CD4-positive, alpha-beta T cell (primary cell): ENCODE data around the gene RASL11A. TPM values are rescaled to one million over a fixed set of nuclear protein-coding genes. Genes with fewer than 3 reads are reported as not detected.
A peak's percentile ranks its signal among the peaks of the same experiment; 100 is the strongest.

Experiments
- ATAC-seq: fragments of 200-7000 bp; cut with Tn5 transposase; one replicate; pipeline ENCODE4 v1.10.0; 2022; ENCODE audit warnings: mild to moderate bottlenecking; ENCODE audit not compliant: poor library complexity
- CTCF ChIA-PET: fragments of 350-600 bp; sonication (Branson Sonifier 250); formaldehyde crosslinking; loops from one replicate; lab custom pipeline; 2021; ENCODE audit warnings: antibody characterized with exemption, inconsistent platforms; lab: Charles Lee
- POLR2A ChIA-PET: fragments of 350-600 bp; sonication (Branson Sonifier 250); formaldehyde crosslinking; loops from one replicate; lab custom pipeline; 2021; ENCODE audit warnings: antibody characterized with exemption, inconsistent platforms; lab: Charles Lee
- DNase-seq, 14 experiments: peaks; one replicate each; pipeline ENCODE4 v3.0.0-alpha.2; 2013 to 2020; ENCODE audit warnings: mixed read lengths in 2 of 14
- H3K27ac ChIP-seq, 2 donors: one replicate each; pipeline versions ENCODE4 v1.5.1 to v1.7.0; 2013; ENCODE audit warnings: low read length in 2 of 2, low read depth in 1 of 2, mild to moderate bottlenecking in 1 of 2
- H3K27me3 ChIP-seq, 2 experiments: 1 replicate in 1 of 2; 2 replicates in 1 of 2; pipeline versions ENCODE4 v1.6.1 to v1.7.0; 2013; ENCODE audit warnings: low read length in 2 of 2, control low read depth in 1 of 2, mild to moderate bottlenecking in 1 of 2, moderate library complexity in 1 of 2; ENCODE audit not compliant: insufficient read depth in 2 of 2, control insufficient read depth in 1 of 2
- H3K36me3 ChIP-seq: one replicate; pipeline ENCODE4 v1.6.1; 2013; ENCODE audit warnings: low read length, control low read depth; ENCODE audit not compliant: insufficient read depth
- H3K4me1 ChIP-seq: one replicate; pipeline ENCODE4 v1.6.1; 2013; ENCODE audit warnings: low read length, control low read depth; ENCODE audit not compliant: insufficient read depth
- H3K4me3 ChIP-seq: one replicate; pipeline ENCODE4 v1.5.1; 2013; ENCODE audit warnings: mild to moderate bottlenecking, low read length, moderate library complexity
- H3K9me3 ChIP-seq, 2 experiments: 1 replicate in 1 of 2; 2 replicates in 1 of 2; pipeline versions ENCODE4 v1.6.1 to v1.7.0; 2013; ENCODE audit warnings: low read length in 2 of 2, mild to moderate bottlenecking in 2 of 2, control low read depth in 1 of 2, moderate library complexity in 1 of 2; ENCODE audit not compliant: control insufficient read depth in 1 of 2, insufficient read depth in 1 of 2
- H3K27ac Mint-ChIP-seq: one replicate; pipeline ENCODE4 v1.8.0; 2020; ENCODE audit warnings: mixed read lengths
- H3K27me3 Mint-ChIP-seq: one replicate; pipeline ENCODE4 v1.8.0; 2021; ENCODE audit warnings: mixed read lengths
- H3K36me3 Mint-ChIP-seq: one replicate; pipeline ENCODE4 v1.8.0; 2021; ENCODE audit warnings: low read depth, mixed read lengths
- H3K4me1 Mint-ChIP-seq: one replicate; pipeline ENCODE4 v1.8.0; 2021; ENCODE audit warnings: low read depth, mixed read lengths
- H3K4me3 Mint-ChIP-seq: one replicate; pipeline ENCODE4 v1.8.0; 2020; ENCODE audit warnings: mild to moderate bottlenecking, mixed read lengths
- H3K9me3 Mint-ChIP-seq: one replicate; pipeline ENCODE4 v1.8.0; 2020; ENCODE audit warnings: mixed read lengths
- intact Hi-C, 2 experiments: fragments of 100-400 bp; cut with DNase I in 1 of 2; cut with micrococcal nuclease in 1 of 2; formaldehyde crosslinking; loops; one replicate each; pipeline versions ENCODE4 v1.15.1 to v1.9.0; 2023 to 2025; cut with DNase I, micrococcal nuclease
- total RNA-seq, 174 experiments: library from RNA in 2 of 174; stranded (reverse) in 2 of 174; gene quantifications; one replicate each; pipeline ENCODE4 v1.2.3 and lab custom pipeline; 2021 to 2026
- TF ChIP-seq, protein P1 (sequence below): fragments of 200-600 bp; IDR thresholded peaks from one replicate; pipeline ENCODE4 v1.8.0; 2022; ENCODE audit warnings: antibody characterized with exemption, mild to moderate bottlenecking

Gene RASL11A
- total RNA-seq, 2 experiments from 2014 or later: 2.9 to 4.7 TPM

DNA sequence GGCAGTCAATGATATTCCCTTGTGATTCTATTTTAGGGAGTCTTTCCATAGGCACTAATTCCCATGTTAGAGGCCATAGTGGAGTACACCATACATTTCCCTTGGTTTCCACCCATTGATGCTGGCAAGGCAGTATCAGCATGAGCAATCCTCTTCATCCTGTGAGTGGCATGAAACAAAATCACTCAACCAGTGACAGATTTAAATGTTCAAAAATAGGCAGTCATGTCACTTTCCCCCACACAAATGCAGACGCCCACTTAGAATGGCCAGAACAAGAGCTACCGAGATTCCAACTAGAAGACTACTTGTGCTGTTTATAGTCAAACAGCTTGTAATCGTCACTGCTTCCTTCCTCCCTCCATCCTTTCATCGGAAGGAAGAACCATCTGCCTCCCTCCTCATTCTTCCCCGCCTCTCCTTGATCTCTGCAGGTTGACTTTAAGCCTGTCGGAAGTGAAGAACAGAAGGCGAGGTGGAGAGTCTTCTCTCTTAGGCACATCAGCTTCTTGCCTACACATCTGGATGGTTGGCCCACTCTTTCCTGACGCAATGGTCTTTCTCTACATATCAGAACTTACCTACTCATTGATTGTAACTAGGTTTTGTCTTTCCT, 22.6 kb downstream of the RASL11A start:
- Histone ChIP-seq H3K36me3 (no peaks in the 10 kb centered on the region), H3K9me3 (no peaks in the 10 kb centered on the region), H3K4me3 (no peak overlapping the region), H3K27me3 (no peaks in the 10 kb centered on the region), H3K27ac (peak overlapping the region; percentile 52 to 66), H3K4me1 (peaks cover 31% of the 10 kb centered on the region)
- no peaks in the 10 kb centered on the region for H3K36me3 Mint-ChIP-seq
- H3K27me3 Mint-ChIP-seq: no peaks in the 10 kb centered on the region
- ChIA-PET CTCF (interaction anchor here (0.9 to 1.0 kb wide), 2 partner anchors 10 to 163 kb away, joined by 3 read pairs; no protein-coding TSS in a partner anchor), POLR2A (interaction anchor here (0.9 to 2.6 kb wide), 5 partner anchors 10 to 917 kb away, joined by 3 to 13 read pairs (median 8); partner anchors contain the start of genes RASL11A and RPL21)
- TF ChIP-seq, protein P1, sequence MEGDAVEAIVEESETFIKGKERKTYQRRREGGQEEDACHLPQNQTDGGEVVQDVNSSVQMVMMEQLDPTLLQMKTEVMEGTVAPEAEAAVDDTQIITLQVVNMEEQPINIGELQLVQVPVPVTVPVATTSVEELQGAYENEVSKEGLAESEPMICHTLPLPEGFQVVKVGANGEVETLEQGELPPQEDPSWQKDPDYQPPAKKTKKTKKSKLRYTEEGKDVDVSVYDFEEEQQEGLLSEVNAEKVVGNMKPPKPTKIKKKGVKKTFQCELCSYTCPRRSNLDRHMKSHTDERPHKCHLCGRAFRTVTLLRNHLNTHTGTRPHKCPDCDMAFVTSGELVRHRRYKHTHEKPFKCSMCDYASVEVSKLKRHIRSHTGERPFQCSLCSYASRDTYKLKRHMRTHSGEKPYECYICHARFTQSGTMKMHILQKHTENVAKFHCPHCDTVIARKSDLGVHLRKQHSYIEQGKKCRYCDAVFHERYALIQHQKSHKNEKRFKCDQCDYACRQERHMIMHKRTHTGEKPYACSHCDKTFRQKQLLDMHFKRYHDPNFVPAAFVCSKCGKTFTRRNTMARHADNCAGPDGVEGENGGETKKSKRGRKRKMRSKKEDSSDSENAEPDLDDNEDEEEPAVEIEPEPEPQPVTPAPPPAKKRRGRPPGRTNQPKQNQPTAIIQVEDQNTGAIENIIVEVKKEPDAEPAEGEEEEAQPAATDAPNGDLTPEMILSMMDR: no peak
- no peaks in the 10 kb centered on the region for H3K9me3 Mint-ChIP-seq
- DNase-seq (peak in 6 of 14 experiments; percentile 4 to 42 (median 26)), ATAC-seq (peak; percentile 58)
- intact Hi-C loops: loop anchor here in 1 of 2 experiments (5.0 kb wide), 1 partner anchor 44 kb away; no protein-coding TSS in a partner anchor
- peak overlapping the region; percentile 86 for H3K27ac Mint-ChIP-seq
- peak overlapping the region; percentile 13 for H3K4me3 Mint-ChIP-seq
- H3K4me1 Mint-ChIP-seq: peaks cover 33% of the 10 kb centered on the region

DNA sequence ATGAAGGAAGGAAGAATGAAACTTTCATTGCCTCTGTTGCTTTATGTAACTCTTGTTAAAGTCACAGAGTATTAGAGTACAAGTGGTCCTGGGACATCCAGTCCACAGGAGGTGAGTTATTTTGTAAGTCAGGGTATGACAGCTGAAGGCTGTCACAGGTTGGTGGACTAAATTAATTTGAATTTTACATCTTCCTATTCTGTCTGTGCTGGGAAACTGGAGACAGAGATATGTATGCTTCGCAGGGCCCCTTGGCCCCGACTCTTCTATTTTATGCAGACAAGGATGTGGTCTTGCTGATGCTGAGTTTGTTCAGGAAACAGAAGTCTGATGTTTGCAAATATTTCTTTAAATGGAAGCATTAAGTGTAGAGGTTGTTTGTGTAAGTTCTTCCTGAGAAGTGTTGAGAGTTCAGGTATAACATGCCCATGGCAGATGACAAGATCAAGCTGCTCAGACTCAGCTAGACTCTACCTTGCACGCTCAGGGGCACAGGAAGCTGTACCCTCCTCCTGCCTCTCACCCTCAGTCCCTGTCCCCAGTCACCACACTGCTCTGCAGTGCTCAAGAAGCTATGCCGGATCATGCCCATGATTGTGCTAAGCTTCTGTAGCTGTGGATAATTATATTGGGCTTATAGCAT, 23.4 kb downstream of the RASL11A start:
- peaks cover 33% of the 10 kb centered on the region for H3K4me1 Mint-ChIP-seq
- DNase-seq (peak in 9 of 14 experiments; percentile 9 to 50 (median 29)), ATAC-seq (peak; percentile 77)
- H3K4me3 ChIP-seq: no peak overlapping the region
- intact Hi-C loops: loop anchor here in 1 of 2 experiments (5.0 kb wide), 1 partner anchor 43 kb away; no protein-coding TSS in a partner anchor
- H3K4me1 ChIP-seq: peaks cover 31% of the 10 kb centered on the region
- no peaks in the 10 kb centered on the region for H3K36me3 ChIP-seq
- H3K27ac ChIP-seq: peak overlapping the region; percentile 52 to 66
- TF ChIP-seq, protein P1: no peak
- H3K9me3 Mint-ChIP-seq: no peaks in the 10 kb centered on the region
- no peaks in the 10 kb centered on the region for H3K9me3 ChIP-seq
- no peaks in the 10 kb centered on the region for H3K36me3 Mint-ChIP-seq
- peak overlapping the region; percentile 13 for H3K4me3 Mint-ChIP-seq
- no peaks in the 10 kb centered on the region for H3K27me3 Mint-ChIP-seq
- H3K27me3 ChIP-seq: peaks cover 0 to 2% of the 10 kb centered on the region in 2 experiments
- POLR2A ChIA-PET: interaction anchor here (0.6 to 2.6 kb wide), 9 partner anchors 9 to 844 kb away, joined by 3 to 13 read pairs (median 4); partner anchors contain the start of genes LNX2, PAN3, RASL11A and RPL21
- CTCF ChIA-PET: interaction anchor here (1.0 kb wide), 1 partner anchor 9 kb away, joined by 3 read pairs; no protein-coding TSS in a partner anchor
- peak overlapping the region; percentile 86 for H3K27ac Mint-ChIP-seq

DNA sequence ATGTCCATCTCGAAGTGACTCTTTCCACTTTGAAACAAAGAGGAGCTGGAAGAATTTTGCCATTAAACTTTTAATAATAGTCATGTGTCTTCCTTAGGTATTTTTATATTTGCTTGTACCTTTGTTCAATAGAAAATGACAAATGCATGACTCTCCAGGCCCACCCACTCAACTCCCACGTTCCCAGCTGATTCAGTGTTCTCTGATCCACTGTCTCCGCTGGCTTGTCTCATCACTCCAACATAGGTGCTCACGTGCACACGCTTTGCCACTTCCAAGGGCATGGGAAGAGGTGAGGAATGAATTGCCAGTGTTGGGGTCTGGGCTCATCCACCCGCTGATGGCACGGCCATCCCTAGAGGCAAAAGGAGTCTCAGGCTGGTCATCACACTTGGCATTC, 24.5 kb downstream of the RASL11A start:
- POLR2A ChIA-PET: no interaction called here
- peaks cover 0 to 3% of the 10 kb centered on the region in 2 experiments for H3K27me3 ChIP-seq
- no peaks in the 10 kb centered on the region for H3K36me3 ChIP-seq
- no peaks in the 10 kb centered on the region for H3K27me3 Mint-ChIP-seq
- TF ChIP-seq, protein P1: no peak
- H3K4me1 ChIP-seq: peaks cover 31% of the 10 kb centered on the region
- peaks cover 33% of the 10 kb centered on the region for H3K4me1 Mint-ChIP-seq
- intact Hi-C loops: no loop called here
- H3K9me3 Mint-ChIP-seq: no peaks in the 10 kb centered on the region
- H3K27ac Mint-ChIP-seq: peak overlapping the region; percentile 86
- ATAC-seq (no peak), DNase-seq (no peak)
- H3K27ac ChIP-seq: peak overlapping the region; percentile 52 to 66
- H3K4me3 Mint-ChIP-seq: no peak overlapping the region
- no peak overlapping the region for H3K4me3 ChIP-seq
- H3K9me3 ChIP-seq: no peaks in the 10 kb centered on the region
- H3K36me3 Mint-ChIP-seq: no peaks in the 10 kb centered on the region
- CTCF ChIA-PET: no interaction called here
